ENCODE results near the gene TNFSF11.
A peak's percentile ranks its signal among the peaks of the same experiment; 100 is the strongest.

- TF ChIP-seq CTCF (IDR thresholded peaks at IDR 0.05) (peak; percentile 63), ZFX (IDR thresholded peaks at IDR 0.05; ENCODE audit: borderline replicate concordance) (no peak)
These were observed 21.3 kb downstream of the TNFSF11 start for GRCh38 chr13:42595253-42595571.

All from 22Rv1 (cell line).